Calu3 (cell line): ENCODE measurements around the gene ASCL5. TPM values are rescaled to one million over a fixed set of nuclear protein-coding genes. Genes with fewer than 3 reads are reported as not detected.

Source experiments
- BruUV-seq: library from RNA; stranded (reverse); fragments of 400-500 nt; replicated peaks from 2 replicates; lab custom pipeline; 2021; lab: Mats Ljungman, UMichigan
- CTCF ChIA-PET: fragments of 300-600 bp; sonication (Branson Sonifier 250); formaldehyde crosslinking; loops from one replicate; lab custom pipeline; 2022; ENCODE audit warnings: antibody characterized with exemption; lab: Charles Lee
- DNase-seq: peaks from one replicate; pipeline ENCODE4 v3.0.0; 2022
- H3K27ac Mint-ChIP-seq: one replicate; pipeline ENCODE4 v1.8.0; 2022; ENCODE audit warnings: mixed read lengths; ENCODE audit not compliant: unreplicated experiment
- H3K27me3 Mint-ChIP-seq: one replicate; pipeline ENCODE4 v1.8.0; 2022; ENCODE audit warnings: mixed read lengths; ENCODE audit not compliant: unreplicated experiment
- H3K36me3 Mint-ChIP-seq: one replicate; pipeline ENCODE4 v1.8.0; 2022; ENCODE audit warnings: mild to moderate bottlenecking, moderate library complexity, mixed read lengths; ENCODE audit not compliant: insufficient read depth, unreplicated experiment
- H3K4me1 Mint-ChIP-seq: one replicate; pipeline ENCODE4 v1.8.0; 2022; ENCODE audit warnings: mild to moderate bottlenecking, low read depth, mixed read lengths; ENCODE audit not compliant: unreplicated experiment
- H3K4me3 Mint-ChIP-seq: one replicate; pipeline ENCODE4 v1.8.0; 2022; ENCODE audit warnings: mild to moderate bottlenecking, low read depth, moderate library complexity, mixed read lengths; ENCODE audit not compliant: unreplicated experiment
- H3K9me3 Mint-ChIP-seq: one replicate; pipeline ENCODE4 v1.8.0; 2022; ENCODE audit warnings: low read depth, mixed read lengths; ENCODE audit not compliant: unreplicated experiment
- CTCF ChIP-seq: fragments of 200-600 bp; IDR thresholded peaks from one replicate; pipeline ENCODE4 v1.8.0; 2022; ENCODE audit warnings: antibody characterized with exemption; ENCODE audit not compliant: unreplicated experiment
- intact Hi-C: fragments of 100-400 bp; cut with micrococcal nuclease; formaldehyde crosslinking; loops from one replicate; pipeline ENCODE4 v1.10.0; 2022; ENCODE audit not compliant: unreplicated experiment
- total RNA-seq: library from RNA; stranded (reverse); gene quantifications from 2 replicates; pipeline ENCODE4 v1.2.3, GENCODE V29; 2022

Gene ASCL5
- total RNA-seq, 1 experiment from 2014 or later: not detected

GRCh38 chr1:201146626-201147390 lies 19.8 kb upstream of the ASCL5 start:
- Mint-ChIP-seq H3K4me3 (no peak overlapping the region), H3K4me1 (no peaks in the 10 kb centered on the region), H3K27me3 (no peaks in the 10 kb centered on the region), H3K9me3 (no peaks in the 10 kb centered on the region), H3K27ac (no peak overlapping the region), H3K36me3 (peaks cover 35% of the 10 kb centered on the region)
- TF ChIP-seq CTCF: no peak
- no peak for DNase-seq
- no TSS peak for BruUV-seq
- CTCF ChIA-PET: no interaction called here
- intact Hi-C loops: no loop called here

GRCh38 chr1:201145816-201146215 lies 18.8 kb upstream of the ASCL5 start:
- TF ChIP-seq CTCF: no peak
- Mint-ChIP-seq H3K4me1 (no peaks in the 10 kb centered on the region), H3K27me3 (no peaks in the 10 kb centered on the region), H3K27ac (no peak overlapping the region), H3K4me3 (no peak overlapping the region), H3K9me3 (no peaks in the 10 kb centered on the region), H3K36me3 (peaks cover 39% of the 10 kb centered on the region)
- intact Hi-C loops: no loop called here
- CTCF ChIA-PET: interaction anchor here (0.6 kb wide), 1 partner anchor 663 kb away, joined by 4 read pairs; no protein-coding TSS in a partner anchor
- DNase-seq: no peak
- BruUV-seq: no TSS peak

GRCh38 chr1:201145132-201145531 lies 18.1 kb upstream of the ASCL5 start:
- intact Hi-C loops: no loop called here

GRCh38 chr1:201144701-201145100 lies 17.7 kb upstream of the ASCL5 start:
- Mint-ChIP-seq H3K4me3 (no peak overlapping the region), H3K36me3 (peaks cover 42% of the 10 kb centered on the region), H3K27ac (no peak overlapping the region), H3K27me3 (no peaks in the 10 kb centered on the region), H3K9me3 (no peaks in the 10 kb centered on the region), H3K4me1 (no peaks in the 10 kb centered on the region)
- CTCF ChIA-PET: no interaction called here
- no peak for DNase-seq
- intact Hi-C loops: no loop called here
- no TSS peak for BruUV-seq
- no peak for TF ChIP-seq CTCF

More at GRCh38 chr1:201145132-201145531, 18.1 kb upstream of the ASCL5 start:
- TF ChIP-seq CTCF: no peak
- Mint-ChIP-seq H3K27ac (no peak overlapping the region), H3K27me3 (no peaks in the 10 kb centered on the region), H3K4me3 (no peak overlapping the region), H3K9me3 (no peaks in the 10 kb centered on the region), H3K4me1 (no peaks in the 10 kb centered on the region), H3K36me3 (peaks cover 40% of the 10 kb centered on the region)
- CTCF ChIA-PET: no interaction called here
- no TSS peak for BruUV-seq
- no peak for DNase-seq
